ENCODE measurements around the gene SORBS1. TPM values are rescaled to one million over a fixed set of nuclear protein-coding genes. Genes with fewer than 3 reads are reported as not detected.

SORBS1 gene
- total and polyA plus RNA-seq, 2 experiments from 2014 or later = 0.65 to 1.2 TPM

GRCh38 chr10:95536894-95537541 is 24.2 kb downstream of the SORBS1 start:
- no peak for TF ChIP-seq EZH2 (IDR thresholded peaks at IDR 0.05; ENCODE audit: insufficient read depth, poor library complexity, severe bottlenecking)
- no peak for TF ChIP-seq EZH2phosphoT487 (IDR thresholded peaks at IDR 0.05; ENCODE audit: insufficient read depth, low read depth)
- no peak for DNase-seq
- Histone ChIP-seq H3K9ac (no peak overlapping the region), H3K36me3 (ENCODE audit: low read depth) (no peaks in the 10 kb centered on the region), H3F3A (ENCODE audit: insufficient read depth) (no peaks in the 10 kb centered on the region), H3K4me2 (ENCODE audit: unreplicated experiment) (no peak overlapping the region), H2AFZ (no peak overlapping the region), H3K27me3 (replicated peaks; ENCODE audit: insufficient read depth) (no peaks in the 10 kb centered on the region), H3K4me1 (ENCODE audit: insufficient read depth) (no peaks in the 10 kb centered on the region), H3K4me3 (no peak overlapping the region), H3K9me2 (ENCODE audit: insufficient read depth) (no peaks in the 10 kb centered on the region), H3K9me3 (ENCODE audit: low read depth) (no peaks in the 10 kb centered on the region), H4K20me1 (ENCODE audit: insufficient read depth) (no peaks in the 10 kb centered on the region), H3K79me2 (ENCODE audit: insufficient read depth) (no peaks in the 10 kb centered on the region), H3K27ac (no peak overlapping the region)
- 90 to 93% methylated on average over 8 of the region's 8 CpGs for WGBS, 2 experiments (ENCODE audit: low coverage in 1 of 2, low lambda C conversion rate in 2 of 2, missing lambda C conversion rate in 2 of 2)
- in situ Hi-C loops (cut with MboI) = no loop called here

- no peak overlapping the region for H3K9ac ChIP-seq
- DNase-seq = no peak
- no peak overlapping the region for H2AFZ ChIP-seq
- no peaks in the 10 kb centered on the region for H3K79me2 ChIP-seq (ENCODE audit: insufficient read depth)
- H3K36me3 ChIP-seq (ENCODE audit: low read depth) = no peaks in the 10 kb centered on the region
- TF ChIP-seq EZH2phosphoT487 (IDR thresholded peaks at IDR 0.05; ENCODE audit: insufficient read depth, low read depth) = no peak
- no peak for TF ChIP-seq EZH2 (IDR thresholded peaks at IDR 0.05; ENCODE audit: insufficient read depth, poor library complexity, severe bottlenecking)
- no peaks in the 10 kb centered on the region for H4K20me1 ChIP-seq (ENCODE audit: insufficient read depth)
- WGBS, 2 experiments (ENCODE audit: low coverage in 1 of 2, low lambda C conversion rate in 2 of 2, missing lambda C conversion rate in 2 of 2) = 93% methylated on average over 8 of the region's 8 CpGs
- no peaks in the 10 kb centered on the region for H3K9me3 ChIP-seq (ENCODE audit: low read depth)
- H3F3A ChIP-seq (ENCODE audit: insufficient read depth) = no peaks in the 10 kb centered on the region
- no peak overlapping the region for H3K27ac ChIP-seq
- H3K9me2 ChIP-seq (ENCODE audit: insufficient read depth) = no peaks in the 10 kb centered on the region
- in situ Hi-C loops (cut with MboI) = no loop called here
- no peaks in the 10 kb centered on the region for H3K27me3 ChIP-seq (replicated peaks; ENCODE audit: insufficient read depth)
- no peak overlapping the region for H3K4me2 ChIP-seq (ENCODE audit: unreplicated experiment)
- no peaks in the 10 kb centered on the region for H3K4me1 ChIP-seq (ENCODE audit: insufficient read depth)
- no peak overlapping the region for H3K4me3 ChIP-seq
Measured at GRCh38 chr10:95536017-95536416, 25.2 kb downstream of the SORBS1 start.

GRCh38 chr10:95535526-95535925 is 25.6 kb downstream of the SORBS1 start:
- no peaks in the 10 kb centered on the region for H3K36me3 ChIP-seq (ENCODE audit: low read depth)
- no peaks in the 10 kb centered on the region for H3K79me2 ChIP-seq (ENCODE audit: insufficient read depth)
- H3K4me3 ChIP-seq = no peak overlapping the region
- 42 to 48% methylated on average over 2 of the region's 2 CpGs for WGBS, 2 experiments (ENCODE audit: low coverage in 1 of 2, low lambda C conversion rate in 2 of 2, missing lambda C conversion rate in 2 of 2)
- H4K20me1 ChIP-seq (ENCODE audit: insufficient read depth) = no peaks in the 10 kb centered on the region
- TF ChIP-seq EZH2 (IDR thresholded peaks at IDR 0.05; ENCODE audit: insufficient read depth, poor library complexity, severe bottlenecking) (no peak), EZH2phosphoT487 (IDR thresholded peaks at IDR 0.05; ENCODE audit: insufficient read depth, low read depth) (no peak)
- H2AFZ ChIP-seq = no peak overlapping the region
- in situ Hi-C loops (cut with MboI) = no loop called here
- no peaks in the 10 kb centered on the region for H3K9me3 ChIP-seq (ENCODE audit: low read depth)
- no peak for DNase-seq
- H3K4me2 ChIP-seq (ENCODE audit: unreplicated experiment) = no peak overlapping the region
- H3K27ac ChIP-seq = no peak overlapping the region
- no peaks in the 10 kb centered on the region for H3K27me3 ChIP-seq (replicated peaks; ENCODE audit: insufficient read depth)
- H3K9ac ChIP-seq = no peak overlapping the region
- H3K9me2 ChIP-seq (ENCODE audit: insufficient read depth) = no peaks in the 10 kb centered on the region
- no peaks in the 10 kb centered on the region for H3K4me1 ChIP-seq (ENCODE audit: insufficient read depth)
- no peaks in the 10 kb centered on the region for H3F3A ChIP-seq (ENCODE audit: insufficient read depth)

- H4K20me1 ChIP-seq (ENCODE audit: insufficient read depth) = no peaks in the 10 kb centered on the region
- no peaks in the 10 kb centered on the region for H3K9me3 ChIP-seq (ENCODE audit: low read depth)
- in situ Hi-C loops (cut with MboI) = no loop called here
- no peak overlapping the region for H3K4me2 ChIP-seq (ENCODE audit: unreplicated experiment)
- no peaks in the 10 kb centered on the region for H3K9me2 ChIP-seq (ENCODE audit: insufficient read depth)
- TF ChIP-seq EZH2 (IDR thresholded peaks at IDR 0.05; ENCODE audit: insufficient read depth, poor library complexity, severe bottlenecking) (no peak), EZH2phosphoT487 (IDR thresholded peaks at IDR 0.05; ENCODE audit: insufficient read depth, low read depth) (no peak)
- H3K4me3 ChIP-seq = no peak overlapping the region
- DNase-seq = no peak
- no peaks in the 10 kb centered on the region for H3K36me3 ChIP-seq (ENCODE audit: low read depth)
- peaks cover 4% of the 10 kb centered on the region; the same call in 1 of the 2 replicates for H3K4me1 ChIP-seq (ENCODE audit: insufficient read depth)
- H3K27ac ChIP-seq = no peak overlapping the region
- no peak overlapping the region for H2AFZ ChIP-seq
- 91 to 94% methylated on average over 6 of the region's 6 CpGs for WGBS, 2 experiments (ENCODE audit: low coverage in 1 of 2, low lambda C conversion rate in 2 of 2, missing lambda C conversion rate in 2 of 2)
- H3F3A ChIP-seq (ENCODE audit: insufficient read depth) = peaks cover 10% of the 10 kb centered on the region; the same call in 1 of the 2 replicates
- H3K9ac ChIP-seq = no peak overlapping the region
- H3K79me2 ChIP-seq (ENCODE audit: insufficient read depth) = no peaks in the 10 kb centered on the region
- no peaks in the 10 kb centered on the region for H3K27me3 ChIP-seq (replicated peaks; ENCODE audit: insufficient read depth)
Measured at GRCh38 chr10:95533590-95533989, 27.6 kb downstream of the SORBS1 start.

Data from GM23248 (cell line).